Measurements from ENCODE around the gene TMEM132D. TPM values are rescaled to one million over a fixed set of nuclear protein-coding genes. Genes with fewer than 3 reads are reported as not detected.
"Not testable (repeated sequence)": the region's sequence is repeated elsewhere in the genome, so short reads cannot be mapped to it uniquely, and the experiment has no call there.

TMEM132D gene
- total RNA-seq, 4 donors from 2014 or later, result not detected

- TF ChIP-seq CTCF (IDR thresholded peaks at IDR 0.05), result no peak
- DNase-seq (ENCODE audit: low spot score), result no peak
Observed at GRCh38 chr12:129190827-129191226, 713.0 kb downstream of the TMEM132D start.

GRCh38 chr12:129189879-129190278 is 713.9 kb downstream of the TMEM132D start:
- not testable (repeated sequence) for DNase-seq (ENCODE audit: low spot score); ATAC-seq (ENCODE audit: low FRiP score)

More at GRCh38 chr12:129190827-129191226, 713.0 kb downstream of the TMEM132D start:
- ATAC-seq (ENCODE audit: low FRiP score), result no peak

GRCh38 chr12:129186952-129187351 is 716.9 kb downstream of the TMEM132D start:
- no peak for DNase-seq (ENCODE audit: low spot score)
- no peak for ATAC-seq (ENCODE audit: low FRiP score)
- TF ChIP-seq CTCF (IDR thresholded peaks at IDR 0.05), result no peak

GRCh38 chr12:129185855-129186254 is 718.0 kb downstream of the TMEM132D start:
- ATAC-seq (ENCODE audit: low FRiP score), result no peak
- DNase-seq (ENCODE audit: low spot score), result no peak
- no peak for TF ChIP-seq CTCF (IDR thresholded peaks at IDR 0.05)

- DNase-seq (ENCODE audit: low spot score) (no peak), ATAC-seq (ENCODE audit: low FRiP score) (no peak)
- TF ChIP-seq CTCF (IDR thresholded peaks at IDR 0.05), result no peak
Observed at GRCh38 chr12:129184127-129184928, 719.5 kb downstream of the TMEM132D start.

- TF ChIP-seq CTCF (IDR thresholded peaks at IDR 0.05), result no peak
- no peak for ATAC-seq (ENCODE audit: low FRiP score)
Observed at GRCh38 chr12:129179941-129180553, 723.8 kb downstream of the TMEM132D start.

GRCh38 chr12:129169928-129170327 is 733.9 kb downstream of the TMEM132D start:
- no peak for TF ChIP-seq CTCF (IDR thresholded peaks at IDR 0.05)
- ATAC-seq (ENCODE audit: low FRiP score) (no peak), DNase-seq (ENCODE audit: low spot score) (no peak)

More at GRCh38 chr12:129179941-129180553, 723.8 kb downstream of the TMEM132D start:
- DNase-seq (ENCODE audit: low spot score), result no peak

All from omental fat pad (tissue), 4 donors.